ENCODE measurements around the gene PTCRA.

- TF ChIP-seq CTCF (IDR thresholded peaks at IDR 0.05) (no peak), POLR2A (IDR thresholded peaks at IDR 0.05) (no peak)
Observed at GRCh38 chr6:42932412-42932811, 16.6 kb downstream of the PTCRA start.

Data from esophagus squamous epithelium (tissue), 4 donors.